NCI-H2196 (cell line): Measurements from ENCODE around the gene TIMM50.

Source experiments
- DNase-seq: peaks from one replicate; lab custom pipeline; 2025; ENCODE audit not compliant: unreplicated experiment; lab: John Stamatoyannopoulos, UW

The TIMM50 gene

DNA sequence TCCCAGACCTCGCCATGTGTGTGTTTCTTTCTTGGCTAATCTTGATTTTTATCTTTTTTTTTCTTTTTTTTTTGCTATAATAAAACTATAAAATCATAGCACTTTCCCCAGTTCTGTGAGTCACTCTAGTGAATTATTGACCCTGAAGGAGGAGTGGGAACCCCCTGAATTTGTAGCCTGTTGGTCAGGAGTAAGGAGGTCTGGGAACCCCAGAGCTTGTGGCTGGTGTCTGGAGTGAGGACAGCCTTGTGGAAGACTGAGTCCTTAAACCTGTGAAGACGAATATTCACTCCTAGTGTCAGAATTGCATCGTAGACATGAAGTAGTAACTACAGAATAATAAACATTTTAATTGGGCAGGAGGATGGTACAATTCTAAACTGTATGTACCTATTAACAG is 44.6 kb downstream of the TIMM50 start:
- no peak for DNase-seq

DNA sequence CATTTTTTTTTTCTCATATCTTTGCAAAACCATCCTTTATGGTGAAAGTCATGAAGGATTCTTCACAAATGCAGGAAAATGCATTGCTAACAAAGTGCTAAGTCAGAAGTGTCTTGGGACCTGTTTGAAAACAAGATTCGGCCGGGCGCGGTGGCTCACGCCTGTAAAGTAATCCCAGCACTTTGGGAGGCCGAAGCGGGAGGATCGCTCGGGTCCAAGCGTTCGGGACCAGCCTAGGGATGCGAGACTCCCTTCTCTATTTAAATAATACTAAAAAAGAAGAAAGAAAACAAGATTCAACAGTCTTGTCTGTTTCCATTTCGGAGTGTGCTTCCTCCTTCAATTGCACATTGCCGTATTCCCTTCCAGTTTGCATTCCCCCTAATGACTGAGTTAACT is 51.2 kb downstream of the TIMM50 start:
- DNase-seq: no peak

DNA sequence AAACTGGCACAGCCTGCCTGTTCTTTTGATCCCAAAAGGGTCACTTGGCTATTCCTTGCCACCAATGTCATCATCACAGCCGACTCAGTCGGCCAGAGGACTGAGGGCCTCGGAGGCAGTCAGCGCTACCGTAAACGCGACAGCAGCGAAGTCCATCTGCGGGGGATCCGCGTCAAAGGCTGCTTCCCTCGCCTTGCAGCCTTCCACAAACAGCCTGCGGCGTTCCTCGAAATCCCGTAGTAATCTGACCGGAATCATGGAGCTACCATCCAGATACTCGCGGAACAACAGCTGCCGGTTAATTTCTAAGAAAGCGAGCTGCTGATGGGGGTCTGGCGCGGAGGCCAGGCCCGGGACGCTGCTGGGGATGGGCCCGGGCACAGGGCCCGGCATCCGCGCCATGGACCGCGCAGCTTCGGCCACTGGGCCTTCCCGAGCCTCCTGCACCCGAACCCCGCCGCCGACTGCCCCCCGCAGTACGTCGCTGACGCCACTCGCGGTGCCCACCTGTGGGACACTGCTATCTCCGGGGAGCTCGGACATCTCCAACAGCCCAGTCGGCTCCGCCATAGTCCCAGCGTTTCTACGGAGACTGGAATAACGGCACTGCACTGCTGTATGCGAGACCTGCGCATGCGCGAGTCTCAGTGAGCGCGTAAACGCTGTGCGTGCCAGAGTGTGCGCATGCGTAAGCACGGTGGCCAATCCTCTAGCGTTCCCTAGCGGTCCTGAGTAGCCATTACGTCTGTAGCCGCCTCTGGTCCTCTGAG is 51.8 kb downstream of the TIMM50 start, which contains the start of gene EID2B:
Gene EID2B, minus strand, starts transcription at position 620 of the 770 bp plus-strand sequence. Its CDS starts 50 bp downstream, at position 570.
- DNase-seq: peak; percentile 98

DNA sequence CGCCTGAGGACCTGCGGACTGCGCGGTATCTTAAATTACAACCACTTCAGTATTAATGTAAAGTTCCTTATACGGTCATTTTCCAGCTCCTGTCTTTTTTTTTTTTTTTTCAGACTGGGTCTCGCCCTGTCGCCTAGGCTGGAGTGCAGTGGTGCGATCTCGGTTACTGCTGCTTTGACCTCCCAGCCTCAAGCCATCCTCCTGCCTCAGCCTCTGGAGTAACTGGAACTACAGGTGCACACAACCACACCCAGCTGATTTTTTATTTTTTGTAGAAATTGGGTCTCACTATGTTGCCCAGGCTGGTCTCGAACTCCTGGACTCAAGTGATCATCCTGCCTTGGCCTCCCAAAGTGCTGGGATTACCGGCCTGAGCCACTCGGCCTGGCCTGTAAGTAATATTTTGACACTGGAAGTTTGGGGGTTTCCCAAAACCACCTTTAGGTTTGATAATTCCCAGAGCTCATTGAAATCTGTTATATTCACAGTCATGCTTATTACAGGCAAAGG is 52.4 kb downstream of the TIMM50 start:
- no peak for DNase-seq

DNA sequence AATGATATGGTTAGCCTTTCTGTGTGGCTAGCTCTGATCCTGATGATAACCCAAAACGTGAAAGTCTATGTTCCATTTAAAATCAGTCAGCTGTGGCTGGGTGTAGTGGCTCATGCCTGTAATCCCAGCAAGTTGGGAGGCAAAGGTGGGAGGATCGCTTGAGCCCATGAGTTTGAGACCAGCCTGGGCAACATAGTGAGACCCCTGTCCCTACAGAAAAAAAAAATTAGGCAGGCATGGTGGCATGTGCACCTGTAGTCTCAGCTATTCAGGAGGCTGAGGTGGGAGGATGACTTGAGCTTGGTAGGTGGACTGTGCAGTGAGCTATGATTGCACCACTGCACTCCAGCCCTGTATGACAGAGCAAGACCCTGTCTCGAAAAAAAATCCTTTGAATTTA is 53.2 kb downstream of the TIMM50 start:
- DNase-seq: no peak

DNA sequence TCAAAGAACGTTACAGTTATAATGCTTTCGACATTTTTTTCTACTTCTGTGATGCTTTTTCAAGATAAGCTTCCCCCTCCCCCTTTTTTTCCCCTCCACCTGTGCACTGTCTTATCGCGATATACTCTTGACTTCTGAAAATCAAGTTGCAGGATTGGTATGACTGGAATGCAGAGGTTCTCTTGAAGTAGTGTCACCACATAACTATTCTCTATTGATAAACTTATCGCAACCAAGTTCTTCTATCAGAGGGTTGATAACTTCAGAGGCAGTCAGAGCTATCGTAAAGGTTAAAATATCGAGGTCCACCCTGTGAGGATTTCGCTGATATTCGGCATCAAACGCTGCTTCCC is 58.5 kb downstream of the TIMM50 start:
- DNase-seq: no peak

DNA sequence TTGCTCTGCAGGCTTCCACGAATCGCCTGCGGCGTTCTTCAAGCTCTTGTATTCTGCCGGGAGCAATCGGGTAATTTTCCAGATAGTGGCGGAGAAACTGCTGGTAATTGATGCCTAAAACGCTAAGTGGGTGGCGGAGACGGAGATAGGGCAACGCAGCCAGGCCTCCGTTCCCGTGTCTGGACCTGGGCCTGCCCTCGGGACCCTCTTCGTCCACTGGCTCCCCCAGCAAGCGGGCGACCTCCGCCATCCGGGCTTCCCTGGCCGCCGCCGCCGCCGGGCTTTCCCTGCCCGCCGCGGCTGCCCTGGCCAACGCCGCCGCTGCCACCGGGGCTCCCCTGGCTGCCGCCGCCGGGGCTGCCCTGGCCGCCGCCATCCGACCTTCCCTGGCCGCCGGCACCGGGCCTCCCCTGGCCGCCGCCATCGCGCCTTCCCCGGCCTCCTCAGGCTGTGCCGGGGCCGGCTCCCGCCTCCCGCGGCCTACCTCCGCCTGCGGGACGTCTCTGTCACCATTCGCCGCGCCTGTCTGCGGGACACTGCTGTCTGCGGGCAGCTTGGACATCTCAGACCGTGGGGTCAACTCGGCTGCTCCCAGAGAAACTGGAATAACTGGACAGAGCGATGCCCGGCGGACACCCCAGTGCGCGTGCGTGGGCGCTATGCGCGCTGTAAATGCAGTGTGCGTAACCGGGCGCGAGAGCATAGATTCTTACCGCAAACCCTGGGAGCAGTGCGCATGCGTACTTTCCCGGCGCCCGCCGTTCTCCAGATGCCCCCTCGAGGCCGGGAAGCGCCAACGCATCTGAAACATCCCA is 59.1 kb downstream of the TIMM50 start, which contains the start of gene EID2:
Gene EID2, minus strand, starts transcription at position 644 of the 815 bp plus-strand sequence. Its CDS starts 82 bp downstream, at position 562.
- DNase-seq: peak; percentile 95

DNA sequence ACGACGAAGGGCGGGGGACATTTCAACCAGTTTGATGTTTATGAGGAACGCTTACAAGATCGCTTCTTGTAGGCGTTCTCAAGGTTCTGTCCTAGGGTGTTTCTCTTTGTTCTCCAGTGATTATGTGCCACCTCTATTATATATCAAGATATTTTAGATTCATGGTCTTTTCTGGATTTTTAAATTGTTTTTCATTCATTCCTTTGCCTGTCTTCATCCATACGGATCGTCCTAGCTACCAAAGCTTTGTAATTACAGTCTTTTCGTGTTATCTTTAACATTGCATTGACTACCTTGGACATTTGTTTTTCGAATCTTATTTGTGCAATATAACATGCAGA is 59.7 kb downstream of the TIMM50 start:
- no peak for DNase-seq
